H1 (cell line): Measurements from ENCODE around the gene AIG1. TPM values are rescaled to one million over a fixed set of nuclear protein-coding genes. Genes with fewer than 3 reads are reported as not detected.

Experiments used
- CHD1 ChIP-seq: IDR thresholded peaks from 2 replicates; pipeline ENCODE4 v1.6.1; 2012; ENCODE audit warnings: low read depth, low read length, improper control_type of control experiment
- EGR1 ChIP-seq: IDR thresholded peaks from 2 replicates; pipeline ENCODE4 v1.6.1; 2011; ENCODE audit warnings: low read depth, low read length, borderline replicate concordance
- EP300 ChIP-seq, 2 experiments: IDR thresholded peaks; 1 replicate in 1 of 2; 2 replicates in 1 of 2; pipeline ENCODE4 v1.6.1; 2011 to 2012; ENCODE audit warnings: low read depth in 2 of 2, low read length in 2 of 2, mild to moderate bottlenecking in 2 of 2, borderline replicate concordance in 1 of 2, inconsistent platforms in 1 of 2, moderate library complexity in 1 of 2
- EZH2 ChIP-seq: fragments of 200-600 bp; sonication (generic); IDR thresholded peaks from 2 replicates; pipeline ENCODE4 v1.7.1; 2012; ENCODE audit warnings: low read depth, mild to moderate bottlenecking, moderate library complexity, low read length, inconsistent platforms; ENCODE audit not compliant: severe bottlenecking
- POLR2AphosphoS5 ChIP-seq: IDR thresholded peaks from 2 replicates; pipeline ENCODE4 v1.6.1; 2011; ENCODE audit warnings: low read depth, low read length
- SAP30 ChIP-seq: fragments of 300-600 bp; sonication (generic); IDR thresholded peaks from 2 replicates; pipeline ENCODE4 v1.7.1; 2012; ENCODE audit warnings: low read length, moderate library complexity, mild to moderate bottlenecking, inconsistent platforms; ENCODE audit not compliant: insufficient read depth, insufficient replicate concordance
- SIRT6 ChIP-seq: IDR thresholded peaks from one replicate; pipeline ENCODE4 v1.7.1; 2012; ENCODE audit warnings: low read length, inconsistent platforms
- polyA plus RNA-seq, 7 experiments: library from polyadenylated mRNA; depleted of rRNA in 3 of 7; stranded (reverse) in 5 of 7; unstranded in 2 of 7; fragments of >200 nt in 5 of 7; fragments of 200-250 nt in 2 of 7; gene quantifications; 1 replicate in 5 of 7; 2 replicates in 1 of 7; 4 replicates in 1 of 7; pipeline versions ENCODE4 v1.2.1 to v1.2.3, GENCODE V29; 2011 to 2013; ENCODE audit warnings: missing spikeins in 2 of 7, mixed read lengths in 2 of 7
- total RNA-seq: library from RNA; stranded (reverse); fragmentation: NEBNext Ultra II Directional; extraction: Animal tissue kit (Norgen Biotek cat#: 25700); gene quantifications from 2 replicates; pipeline ENCODE4 v1.2.1, GENCODE V29; 2021
- TF ChIP-seq, protein P1 (sequence below): fragments of 300-600 bp; sonication (generic); IDR thresholded peaks from 2 replicates; pipeline ENCODE4 v1.7.1; 2012; ENCODE audit warnings: low read length, moderate library complexity, mild to moderate bottlenecking, inconsistent platforms; ENCODE audit not compliant: insufficient replicate concordance
- TF ChIP-seq, protein P2 (sequence below): IDR thresholded peaks from 2 replicates; pipeline ENCODE4 v1.6.1; 2011; ENCODE audit warnings: low read depth, mild to moderate bottlenecking, low read length; ENCODE audit not compliant: insufficient read depth
- TF ChIP-seq, protein P3 (sequence below): IDR thresholded peaks from 2 replicates; pipeline ENCODE4 v1.6.1; 2011; ENCODE audit warnings: low read length, improper control_type of control experiment

Gene AIG1
- total and polyA plus RNA-seq, 2 of the 8 experiments (the other 6 are each of a cell fraction or from before 2014, with no cell fraction given): 56.6 to 58.4 TPM

DNA sequence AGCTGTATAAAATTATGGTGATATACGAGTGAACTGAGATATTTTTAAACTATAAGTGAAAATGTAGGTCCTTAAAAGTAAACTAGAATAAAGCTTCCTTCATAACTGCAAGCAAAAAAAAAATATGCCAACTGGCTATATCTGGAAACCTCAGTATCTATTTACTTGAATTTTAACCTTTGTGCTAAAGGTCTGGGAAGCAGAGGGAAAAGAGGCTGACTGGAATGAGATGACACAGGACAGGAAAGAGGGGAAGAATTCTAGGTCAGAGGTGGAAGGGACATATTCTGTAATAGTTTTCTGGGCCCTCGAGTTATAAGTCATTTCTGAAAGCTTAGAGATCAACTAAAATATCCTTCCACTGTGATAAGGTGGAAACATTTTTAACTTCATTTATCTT is 46.8 kb downstream of the AIG1 start (continued):
- TF ChIP-seq, protein P1, sequence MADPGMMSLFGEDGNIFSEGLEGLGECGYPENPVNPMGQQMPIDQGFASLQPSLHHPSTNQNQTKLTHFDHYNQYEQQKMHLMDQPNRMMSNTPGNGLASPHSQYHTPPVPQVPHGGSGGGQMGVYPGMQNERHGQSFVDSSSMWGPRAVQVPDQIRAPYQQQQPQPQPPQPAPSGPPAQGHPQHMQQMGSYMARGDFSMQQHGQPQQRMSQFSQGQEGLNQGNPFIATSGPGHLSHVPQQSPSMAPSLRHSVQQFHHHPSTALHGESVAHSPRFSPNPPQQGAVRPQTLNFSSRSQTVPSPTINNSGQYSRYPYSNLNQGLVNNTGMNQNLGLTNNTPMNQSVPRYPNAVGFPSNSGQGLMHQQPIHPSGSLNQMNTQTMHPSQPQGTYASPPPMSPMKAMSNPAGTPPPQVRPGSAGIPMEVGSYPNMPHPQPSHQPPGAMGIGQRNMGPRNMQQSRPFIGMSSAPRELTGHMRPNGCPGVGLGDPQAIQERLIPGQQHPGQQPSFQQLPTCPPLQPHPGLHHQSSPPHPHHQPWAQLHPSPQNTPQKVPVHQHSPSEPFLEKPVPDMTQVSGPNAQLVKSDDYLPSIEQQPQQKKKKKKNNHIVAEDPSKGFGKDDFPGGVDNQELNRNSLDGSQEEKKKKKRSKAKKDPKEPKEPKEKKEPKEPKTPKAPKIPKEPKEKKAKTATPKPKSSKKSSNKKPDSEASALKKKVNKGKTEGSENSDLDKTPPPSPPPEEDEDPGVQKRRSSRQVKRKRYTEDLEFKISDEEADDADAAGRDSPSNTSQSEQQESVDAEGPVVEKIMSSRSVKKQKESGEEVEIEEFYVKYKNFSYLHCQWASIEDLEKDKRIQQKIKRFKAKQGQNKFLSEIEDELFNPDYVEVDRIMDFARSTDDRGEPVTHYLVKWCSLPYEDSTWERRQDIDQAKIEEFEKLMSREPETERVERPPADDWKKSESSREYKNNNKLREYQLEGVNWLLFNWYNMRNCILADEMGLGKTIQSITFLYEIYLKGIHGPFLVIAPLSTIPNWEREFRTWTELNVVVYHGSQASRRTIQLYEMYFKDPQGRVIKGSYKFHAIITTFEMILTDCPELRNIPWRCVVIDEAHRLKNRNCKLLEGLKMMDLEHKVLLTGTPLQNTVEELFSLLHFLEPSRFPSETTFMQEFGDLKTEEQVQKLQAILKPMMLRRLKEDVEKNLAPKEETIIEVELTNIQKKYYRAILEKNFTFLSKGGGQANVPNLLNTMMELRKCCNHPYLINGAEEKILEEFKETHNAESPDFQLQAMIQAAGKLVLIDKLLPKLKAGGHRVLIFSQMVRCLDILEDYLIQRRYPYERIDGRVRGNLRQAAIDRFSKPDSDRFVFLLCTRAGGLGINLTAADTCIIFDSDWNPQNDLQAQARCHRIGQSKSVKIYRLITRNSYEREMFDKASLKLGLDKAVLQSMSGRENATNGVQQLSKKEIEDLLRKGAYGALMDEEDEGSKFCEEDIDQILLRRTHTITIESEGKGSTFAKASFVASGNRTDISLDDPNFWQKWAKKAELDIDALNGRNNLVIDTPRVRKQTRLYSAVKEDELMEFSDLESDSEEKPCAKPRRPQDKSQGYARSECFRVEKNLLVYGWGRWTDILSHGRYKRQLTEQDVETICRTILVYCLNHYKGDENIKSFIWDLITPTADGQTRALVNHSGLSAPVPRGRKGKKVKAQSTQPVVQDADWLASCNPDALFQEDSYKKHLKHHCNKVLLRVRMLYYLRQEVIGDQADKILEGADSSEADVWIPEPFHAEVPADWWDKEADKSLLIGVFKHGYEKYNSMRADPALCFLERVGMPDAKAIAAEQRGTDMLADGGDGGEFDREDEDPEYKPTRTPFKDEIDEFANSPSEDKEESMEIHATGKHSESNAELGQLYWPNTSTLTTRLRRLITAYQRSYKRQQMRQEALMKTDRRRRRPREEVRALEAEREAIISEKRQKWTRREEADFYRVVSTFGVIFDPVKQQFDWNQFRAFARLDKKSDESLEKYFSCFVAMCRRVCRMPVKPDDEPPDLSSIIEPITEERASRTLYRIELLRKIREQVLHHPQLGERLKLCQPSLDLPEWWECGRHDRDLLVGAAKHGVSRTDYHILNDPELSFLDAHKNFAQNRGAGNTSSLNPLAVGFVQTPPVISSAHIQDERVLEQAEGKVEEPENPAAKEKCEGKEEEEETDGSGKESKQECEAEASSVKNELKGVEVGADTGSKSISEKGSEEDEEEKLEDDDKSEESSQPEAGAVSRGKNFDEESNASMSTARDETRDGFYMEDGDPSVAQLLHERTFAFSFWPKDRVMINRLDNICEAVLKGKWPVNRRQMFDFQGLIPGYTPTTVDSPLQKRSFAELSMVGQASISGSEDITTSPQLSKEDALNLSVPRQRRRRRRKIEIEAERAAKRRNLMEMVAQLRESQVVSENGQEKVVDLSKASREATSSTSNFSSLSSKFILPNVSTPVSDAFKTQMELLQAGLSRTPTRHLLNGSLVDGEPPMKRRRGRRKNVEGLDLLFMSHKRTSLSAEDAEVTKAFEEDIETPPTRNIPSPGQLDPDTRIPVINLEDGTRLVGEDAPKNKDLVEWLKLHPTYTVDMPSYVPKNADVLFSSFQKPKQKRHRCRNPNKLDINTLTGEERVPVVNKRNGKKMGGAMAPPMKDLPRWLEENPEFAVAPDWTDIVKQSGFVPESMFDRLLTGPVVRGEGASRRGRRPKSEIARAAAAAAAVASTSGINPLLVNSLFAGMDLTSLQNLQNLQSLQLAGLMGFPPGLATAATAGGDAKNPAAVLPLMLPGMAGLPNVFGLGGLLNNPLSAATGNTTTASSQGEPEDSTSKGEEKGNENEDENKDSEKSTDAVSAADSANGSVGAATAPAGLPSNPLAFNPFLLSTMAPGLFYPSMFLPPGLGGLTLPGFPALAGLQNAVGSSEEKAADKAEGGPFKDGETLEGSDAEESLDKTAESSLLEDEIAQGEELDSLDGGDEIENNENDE: no peak
- TF ChIP-seq, protein P2, sequence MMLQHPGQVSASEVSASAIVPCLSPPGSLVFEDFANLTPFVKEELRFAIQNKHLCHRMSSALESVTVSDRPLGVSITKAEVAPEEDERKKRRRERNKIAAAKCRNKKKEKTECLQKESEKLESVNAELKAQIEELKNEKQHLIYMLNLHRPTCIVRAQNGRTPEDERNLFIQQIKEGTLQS: no peak
- TF ChIP-seq, protein P3, sequence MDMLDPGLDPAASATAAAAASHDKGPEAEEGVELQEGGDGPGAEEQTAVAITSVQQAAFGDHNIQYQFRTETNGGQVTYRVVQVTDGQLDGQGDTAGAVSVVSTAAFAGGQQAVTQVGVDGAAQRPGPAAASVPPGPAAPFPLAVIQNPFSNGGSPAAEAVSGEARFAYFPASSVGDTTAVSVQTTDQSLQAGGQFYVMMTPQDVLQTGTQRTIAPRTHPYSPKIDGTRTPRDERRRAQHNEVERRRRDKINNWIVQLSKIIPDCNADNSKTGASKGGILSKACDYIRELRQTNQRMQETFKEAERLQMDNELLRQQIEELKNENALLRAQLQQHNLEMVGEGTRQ: no peak
- TF ChIP-seq SAP30: no peak
- TF ChIP-seq SIRT6: no peak
- no peak for TF ChIP-seq EZH2
- TF ChIP-seq EGR1: no peak
- no peak for TF ChIP-seq POLR2AphosphoS5
- TF ChIP-seq EP300 (IDR thresholded peaks at IDR 0.05; ENCODE audit: borderline replicate concordance in 1 of 2, low read depth in 2 of 2, low read length in 2 of 2): no peak
- no peak for TF ChIP-seq CHD1
